T-helper 2 cell treated with Interferon-gamma antibody and Interleukin-4, amounts not matched to agents 5 μg/mL and 100 μg/mL, for 36 hours (primary cell): ENCODE data around the gene WNT9B.

Experiments
- DNase-seq: peaks from one replicate; pipeline ENCODE4 v3.0.0; 2021; ENCODE audit warnings: low spot score
- H3K27ac Mint-ChIP-seq: one replicate; pipeline ENCODE4 v1.8.0; 2021; ENCODE audit warnings: mild to moderate bottlenecking, mixed read lengths
- H3K27me3 Mint-ChIP-seq: one replicate; pipeline ENCODE4 v1.8.0; 2021; ENCODE audit warnings: low read depth, mixed read lengths
- H3K36me3 Mint-ChIP-seq: one replicate; pipeline ENCODE4 v1.8.0; 2021; ENCODE audit warnings: low read depth, mixed read lengths
- H3K4me1 Mint-ChIP-seq: one replicate; pipeline ENCODE4 v1.8.0; 2021; ENCODE audit warnings: low read depth, mixed read lengths
- H3K4me3 Mint-ChIP-seq: one replicate; pipeline ENCODE4 v1.8.0; 2022; ENCODE audit warnings: mild to moderate bottlenecking, moderate library complexity, mixed read lengths
- H3K9me3 Mint-ChIP-seq: one replicate; pipeline ENCODE4 v1.8.0; 2021; ENCODE audit warnings: mixed read lengths

Gene WNT9B

DNA sequence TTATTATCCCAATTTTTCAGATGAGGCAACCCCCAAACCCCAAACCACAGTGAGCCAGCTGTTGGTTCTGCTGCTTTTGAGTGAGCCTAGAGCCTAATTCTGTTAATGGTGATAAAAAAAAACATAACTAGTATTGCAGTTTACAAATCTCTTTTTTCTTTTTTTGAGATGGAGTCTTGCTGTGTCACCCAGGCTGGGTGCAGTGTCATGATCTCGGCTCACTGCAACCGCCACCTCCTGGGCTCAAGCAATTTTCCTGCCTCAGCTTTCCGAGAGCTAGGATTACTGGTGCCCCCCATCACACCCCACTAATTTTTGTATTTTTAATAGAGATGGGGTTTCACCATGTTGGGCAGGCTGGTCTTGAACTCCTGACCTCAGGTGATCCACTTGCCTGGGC lies 3.1 kb downstream of the WNT9B start:
- no peaks in the 10 kb centered on the region for H3K4me1 Mint-ChIP-seq
- no peak for DNase-seq
- no peaks in the 10 kb centered on the region for H3K36me3 Mint-ChIP-seq
- H3K27me3 Mint-ChIP-seq = peaks cover 48% of the 10 kb centered on the region
- no peak overlapping the region for H3K4me3 Mint-ChIP-seq
- H3K9me3 Mint-ChIP-seq = no peaks in the 10 kb centered on the region
- H3K27ac Mint-ChIP-seq = no peak overlapping the region

DNA sequence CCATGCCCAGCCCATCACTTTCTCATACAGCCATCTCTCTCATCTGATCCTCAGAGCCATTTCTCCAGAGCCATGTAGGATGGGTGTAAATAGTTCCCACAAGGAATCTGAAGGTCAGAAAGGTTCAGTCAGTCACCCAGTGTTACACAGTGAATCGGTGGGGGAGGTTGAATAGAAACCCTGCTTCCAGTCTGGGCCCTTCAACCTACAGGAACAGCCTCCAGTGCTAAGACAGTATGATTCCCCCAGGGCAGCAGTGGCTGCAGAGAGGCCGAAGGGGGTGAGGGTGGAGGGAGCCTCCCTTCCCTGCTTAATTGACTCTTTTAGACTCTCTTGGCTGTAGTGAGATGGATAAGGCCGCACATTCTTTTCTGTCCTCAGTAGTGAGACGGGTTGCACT lies 3.6 kb downstream of the WNT9B start:
- no peak overlapping the region for H3K4me3 Mint-ChIP-seq
- peaks cover 44% of the 10 kb centered on the region for H3K27me3 Mint-ChIP-seq
- DNase-seq = no peak
- no peaks in the 10 kb centered on the region for H3K36me3 Mint-ChIP-seq
- no peaks in the 10 kb centered on the region for H3K9me3 Mint-ChIP-seq
- no peak overlapping the region for H3K27ac Mint-ChIP-seq
- no peaks in the 10 kb centered on the region for H3K4me1 Mint-ChIP-seq

DNA sequence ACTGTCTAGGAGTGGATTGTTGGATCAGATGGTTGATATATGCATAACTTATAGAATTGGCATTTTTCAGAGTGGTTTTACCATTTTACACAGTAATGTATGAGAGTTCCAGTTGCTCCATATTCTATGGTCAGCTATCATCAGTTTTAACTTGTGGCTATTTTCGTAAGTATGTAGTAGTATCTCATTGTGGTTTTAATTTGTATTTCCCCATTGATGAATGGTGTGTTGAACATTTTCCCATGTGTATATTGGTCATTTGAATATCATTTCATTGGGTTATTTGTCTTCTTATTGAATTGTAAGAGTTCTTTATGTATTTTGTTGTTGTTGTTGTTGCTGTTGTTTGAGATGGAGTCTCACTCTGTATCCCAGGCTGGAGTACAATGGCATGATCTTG lies 6.2 kb downstream of the WNT9B start:
- no peak for DNase-seq
- H3K4me1 Mint-ChIP-seq = no peaks in the 10 kb centered on the region
- H3K27ac Mint-ChIP-seq = no peak overlapping the region
- H3K36me3 Mint-ChIP-seq = no peaks in the 10 kb centered on the region
- no peak overlapping the region for H3K4me3 Mint-ChIP-seq
- H3K27me3 Mint-ChIP-seq = peaks cover 23% of the 10 kb centered on the region
- no peaks in the 10 kb centered on the region for H3K9me3 Mint-ChIP-seq

DNA sequence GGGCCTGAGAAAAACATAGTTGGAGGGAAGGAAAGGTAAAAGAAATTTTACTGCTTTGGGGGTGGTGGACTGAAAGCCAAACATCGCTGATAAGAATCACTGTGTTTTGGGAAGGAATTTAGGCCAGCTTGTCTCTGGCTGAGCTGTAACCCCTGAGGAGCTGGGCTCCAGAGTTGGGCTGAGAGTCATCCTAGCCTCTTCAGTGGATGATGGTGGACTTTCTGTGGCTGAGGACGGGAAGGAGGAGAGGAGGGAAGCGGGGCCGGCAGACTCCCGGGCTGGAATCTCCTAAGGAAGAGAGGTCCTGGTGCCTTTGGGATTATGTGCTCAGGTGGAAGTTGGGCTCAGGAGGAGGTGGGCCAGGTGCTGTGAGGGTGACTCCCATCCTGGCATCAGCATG lies 8.6 kb downstream of the WNT9B start:
- no peaks in the 10 kb centered on the region for H3K9me3 Mint-ChIP-seq
- peaks cover 13% of the 10 kb centered on the region for H3K27me3 Mint-ChIP-seq
- DNase-seq = no peak
- H3K36me3 Mint-ChIP-seq = no peaks in the 10 kb centered on the region
- H3K4me1 Mint-ChIP-seq = no peaks in the 10 kb centered on the region
- H3K4me3 Mint-ChIP-seq = no peak overlapping the region
- no peak overlapping the region for H3K27ac Mint-ChIP-seq

DNA sequence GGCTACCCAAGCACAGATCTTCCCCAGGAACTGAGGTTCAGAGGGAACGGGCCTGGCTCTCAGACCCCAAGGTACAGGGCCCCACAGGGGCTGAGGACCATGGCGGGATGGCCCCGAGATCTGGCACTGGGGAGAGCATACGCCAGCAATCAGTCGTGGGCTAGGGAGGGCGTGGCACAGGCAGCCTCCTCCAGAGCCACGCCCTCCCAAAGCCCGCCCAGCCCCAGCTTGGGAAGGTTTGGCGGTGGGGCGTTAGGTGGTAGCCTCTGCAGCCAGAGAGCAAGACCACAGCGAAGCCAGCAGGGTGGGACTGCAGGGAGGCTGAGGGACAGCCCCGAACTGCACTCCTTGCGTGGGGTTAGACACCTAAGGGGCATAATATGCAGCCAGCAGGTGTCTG lies 11.6 kb downstream of the WNT9B start:
- Mint-ChIP-seq H3K27me3 (peaks cover 10% of the 10 kb centered on the region), H3K36me3 (no peaks in the 10 kb centered on the region), H3K27ac (no peak overlapping the region), H3K4me1 (no peaks in the 10 kb centered on the region), H3K4me3 (no peak overlapping the region), H3K9me3 (no peaks in the 10 kb centered on the region)
- DNase-seq = no peak

DNA sequence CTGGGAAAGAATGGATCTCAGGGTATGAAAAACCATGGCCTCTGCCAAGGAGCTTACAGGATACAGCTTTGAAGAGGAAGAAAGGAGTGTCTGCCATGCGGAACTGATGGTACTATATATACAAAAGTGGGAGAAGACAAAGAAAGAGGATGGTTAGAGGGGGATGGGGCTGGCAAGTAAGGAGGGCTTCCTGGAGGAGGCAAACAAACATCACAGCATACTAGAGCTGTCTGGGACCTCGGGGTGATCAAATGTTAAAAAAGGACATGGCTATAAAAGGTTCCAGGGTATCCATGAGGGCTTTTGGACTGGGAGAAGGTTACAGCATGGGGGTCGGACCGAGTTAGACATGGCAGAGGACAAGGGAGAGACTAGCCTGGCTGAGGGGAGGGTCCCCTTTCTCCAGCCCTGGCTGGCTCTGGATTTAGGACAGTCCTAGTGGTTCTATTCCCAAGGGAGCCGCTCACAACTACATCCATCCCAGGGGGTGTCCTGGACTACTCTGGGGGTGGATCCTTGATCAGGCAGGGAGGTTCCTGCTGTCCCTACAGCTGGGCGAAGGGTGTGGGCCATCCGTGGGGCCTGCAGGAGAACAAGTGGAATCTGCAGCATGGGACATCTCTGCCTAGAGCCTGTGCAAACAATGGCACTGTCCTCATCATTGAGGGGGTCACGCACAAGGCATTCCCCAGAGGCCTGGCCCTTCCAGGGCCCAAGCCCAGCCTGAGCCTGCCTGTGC lies 12.2 kb downstream of the WNT9B start:
- H3K4me3 Mint-ChIP-seq = no peak overlapping the region
- H3K36me3 Mint-ChIP-seq = no peaks in the 10 kb centered on the region
- no peaks in the 10 kb centered on the region for H3K9me3 Mint-ChIP-seq
- no peaks in the 10 kb centered on the region for H3K4me1 Mint-ChIP-seq
- H3K27me3 Mint-ChIP-seq = peaks cover 10% of the 10 kb centered on the region
- DNase-seq = no peak
- H3K27ac Mint-ChIP-seq = no peak overlapping the region

DNA sequence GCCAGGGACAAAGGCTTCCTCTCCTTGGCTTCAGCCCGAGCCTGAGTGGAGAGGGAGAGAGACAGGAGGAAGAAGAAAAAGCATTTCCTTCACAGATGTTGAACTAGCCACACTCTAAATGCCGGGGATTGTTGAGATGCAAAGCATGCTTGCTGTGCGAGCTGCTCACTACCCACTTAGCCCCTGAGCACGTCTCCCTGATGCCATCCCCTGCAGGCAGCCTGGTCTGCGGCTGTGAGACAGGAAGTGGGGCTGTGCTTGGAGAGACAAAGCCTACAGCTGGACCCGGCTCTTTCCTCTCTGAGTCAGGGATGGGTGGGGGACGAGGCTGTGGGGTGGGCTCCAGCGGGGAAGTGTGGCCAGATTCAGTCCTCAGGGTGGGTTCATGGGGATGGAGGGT lies 13.7 kb downstream of the WNT9B start:
- Mint-ChIP-seq H3K27me3 (peaks cover 10% of the 10 kb centered on the region), H3K4me3 (no peak overlapping the region), H3K9me3 (no peaks in the 10 kb centered on the region), H3K27ac (no peak overlapping the region), H3K4me1 (no peaks in the 10 kb centered on the region), H3K36me3 (no peaks in the 10 kb centered on the region)
- no peak for DNase-seq

DNA sequence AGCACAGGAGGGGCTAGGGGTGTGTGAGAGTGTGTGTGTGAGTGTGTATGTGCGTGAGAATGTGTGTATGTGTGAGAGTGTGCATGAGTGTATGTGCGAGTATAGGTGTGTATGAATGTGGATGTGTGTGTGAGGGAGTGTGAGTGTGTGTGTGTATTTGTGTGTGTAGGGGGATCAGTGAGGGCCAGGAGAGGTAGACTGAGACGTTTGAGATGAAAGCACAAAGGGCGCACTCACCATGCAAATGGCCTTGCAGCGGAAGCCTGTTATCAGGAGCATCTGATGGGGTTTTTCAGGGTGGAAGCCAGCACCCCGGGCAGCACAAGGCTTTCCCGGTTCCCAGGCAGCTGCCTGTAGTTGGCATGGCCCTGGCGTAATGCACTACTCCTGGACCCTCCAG lies 14.9 kb downstream of the WNT9B start:
- Mint-ChIP-seq H3K27ac (no peak overlapping the region), H3K4me3 (no peak overlapping the region), H3K9me3 (no peaks in the 10 kb centered on the region), H3K36me3 (no peaks in the 10 kb centered on the region), H3K4me1 (no peaks in the 10 kb centered on the region), H3K27me3 (peaks cover 10% of the 10 kb centered on the region)
- no peak for DNase-seq

DNA sequence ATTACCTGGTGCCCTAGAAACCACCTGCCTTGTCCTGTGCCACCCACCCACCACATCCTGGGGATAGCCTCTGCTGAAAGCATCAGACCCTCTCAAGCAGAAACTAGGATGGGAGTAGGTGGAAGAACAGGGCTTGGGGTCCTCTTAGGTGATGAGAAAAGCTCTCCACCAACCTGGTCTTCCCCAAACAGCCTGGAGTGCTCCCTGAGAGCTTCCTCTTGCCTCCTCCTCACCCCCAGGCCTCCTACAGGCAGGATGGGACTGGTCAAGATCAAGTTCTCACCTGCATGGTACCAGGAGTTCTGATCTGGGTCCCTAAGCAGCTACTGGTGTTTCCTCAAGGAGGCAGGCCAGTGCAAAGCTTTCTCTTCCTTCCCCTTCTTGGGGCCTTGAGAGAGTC lies 15.4 kb downstream of the WNT9B start:
- no peaks in the 10 kb centered on the region for H3K4me1 Mint-ChIP-seq
- H3K27ac Mint-ChIP-seq = no peak overlapping the region
- no peak overlapping the region for H3K4me3 Mint-ChIP-seq
- H3K27me3 Mint-ChIP-seq = peaks cover 10% of the 10 kb centered on the region
- H3K36me3 Mint-ChIP-seq = no peaks in the 10 kb centered on the region
- H3K9me3 Mint-ChIP-seq = no peaks in the 10 kb centered on the region
- no peak for DNase-seq

DNA sequence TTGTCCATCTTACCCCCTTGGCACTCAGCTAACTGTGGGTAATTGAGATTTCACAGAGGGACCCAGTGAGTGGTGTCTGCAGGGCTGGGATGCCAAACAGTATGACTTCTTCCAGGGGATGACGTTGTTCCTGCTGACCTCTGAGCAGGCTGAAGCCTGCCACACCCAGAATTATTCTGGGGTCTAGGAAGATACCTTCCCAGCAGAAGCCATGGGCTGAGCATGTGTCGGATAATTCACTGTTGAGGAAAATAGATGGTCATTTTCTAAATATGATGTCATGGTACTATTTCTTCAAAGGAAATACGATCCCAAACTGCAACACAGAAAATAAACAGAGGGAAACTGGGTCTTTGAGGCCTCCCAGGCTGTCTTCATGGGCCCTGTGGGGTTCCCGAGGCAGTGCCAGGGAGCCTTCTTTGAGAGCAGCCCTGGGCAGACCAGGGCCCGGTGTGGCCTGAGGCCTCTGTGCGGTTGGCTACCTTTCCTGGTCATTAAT lies 17.4 kb downstream of the WNT9B start:
- no peak overlapping the region for H3K27ac Mint-ChIP-seq

DNA sequence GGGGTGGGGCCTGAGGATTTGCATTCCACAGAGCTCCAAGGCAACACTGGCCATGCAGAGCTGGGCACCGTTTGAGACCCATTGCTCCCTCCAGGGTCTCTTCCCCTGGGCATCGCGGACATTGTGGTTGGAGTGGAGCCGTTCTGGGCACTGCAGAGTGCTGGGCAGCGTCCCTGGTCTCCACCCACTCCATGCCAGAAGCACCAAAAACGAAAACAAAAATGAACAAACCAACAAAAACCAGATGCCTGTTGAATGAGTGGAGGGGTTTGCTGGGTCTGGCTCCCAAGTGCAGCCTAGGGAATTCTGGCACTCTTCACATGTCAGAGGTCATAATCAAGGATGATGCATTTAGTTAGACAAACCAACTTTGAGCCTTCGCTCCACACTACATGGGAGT lies 17.9 kb downstream of the WNT9B start:
- Mint-ChIP-seq H3K9me3 (no peaks in the 10 kb centered on the region), H3K27me3 (peaks cover 7% of the 10 kb centered on the region), H3K4me1 (no peaks in the 10 kb centered on the region), H3K4me3 (no peak overlapping the region), H3K36me3 (no peaks in the 10 kb centered on the region), H3K27ac (no peak overlapping the region)
- DNase-seq = no peak

More for the DNA sequence above, 17.4 kb downstream of the WNT9B start:
- Mint-ChIP-seq H3K27me3 (peaks cover 7% of the 10 kb centered on the region), H3K4me1 (no peaks in the 10 kb centered on the region), H3K36me3 (no peaks in the 10 kb centered on the region), H3K4me3 (no peak overlapping the region), H3K9me3 (no peaks in the 10 kb centered on the region)
- no peak for DNase-seq

DNA sequence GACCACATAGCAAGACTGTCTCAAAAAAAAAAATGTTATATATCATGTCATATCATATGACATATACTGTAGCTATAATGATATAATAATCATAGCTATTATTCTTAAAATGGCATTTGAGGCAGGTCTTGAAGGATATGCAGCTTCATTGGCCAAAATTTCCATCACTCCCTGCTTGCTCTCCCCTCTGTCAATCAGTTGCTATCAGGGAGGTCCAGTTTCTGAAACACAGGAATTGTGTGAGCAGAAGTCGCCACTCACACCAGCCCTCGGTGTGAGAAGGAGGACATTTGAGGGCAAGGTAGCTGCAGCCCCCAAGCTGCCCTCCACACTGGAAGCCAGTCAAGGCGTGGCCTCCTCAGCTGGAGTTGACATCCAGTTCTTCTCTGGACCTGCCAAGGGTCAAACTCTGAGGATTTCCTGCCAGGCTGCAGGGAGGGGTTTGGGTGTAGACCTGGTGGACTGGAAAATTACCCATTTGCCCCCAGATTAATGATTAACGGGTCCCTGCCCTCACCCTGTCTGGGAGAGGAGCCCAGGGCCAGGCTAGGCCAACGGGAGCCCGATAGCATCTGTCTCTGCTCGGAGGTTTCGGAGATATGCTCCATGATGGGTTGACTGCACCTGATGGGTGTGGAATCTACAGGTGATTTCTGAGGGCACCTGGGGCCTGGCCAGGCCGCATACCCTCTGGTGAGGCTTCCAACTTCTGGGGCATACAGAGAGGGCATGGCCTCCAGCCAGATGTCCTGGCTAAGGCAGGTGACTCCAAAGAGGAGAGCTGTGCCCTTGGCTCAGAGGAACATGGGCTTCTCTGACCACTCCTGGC lies 18.8 kb downstream of the WNT9B start:
- no peak for DNase-seq
- Mint-ChIP-seq H3K4me3 (no peak overlapping the region), H3K36me3 (no peaks in the 10 kb centered on the region), H3K27ac (no peak overlapping the region), H3K27me3 (peaks cover 3% of the 10 kb centered on the region), H3K4me1 (no peaks in the 10 kb centered on the region), H3K9me3 (no peaks in the 10 kb centered on the region)

DNA sequence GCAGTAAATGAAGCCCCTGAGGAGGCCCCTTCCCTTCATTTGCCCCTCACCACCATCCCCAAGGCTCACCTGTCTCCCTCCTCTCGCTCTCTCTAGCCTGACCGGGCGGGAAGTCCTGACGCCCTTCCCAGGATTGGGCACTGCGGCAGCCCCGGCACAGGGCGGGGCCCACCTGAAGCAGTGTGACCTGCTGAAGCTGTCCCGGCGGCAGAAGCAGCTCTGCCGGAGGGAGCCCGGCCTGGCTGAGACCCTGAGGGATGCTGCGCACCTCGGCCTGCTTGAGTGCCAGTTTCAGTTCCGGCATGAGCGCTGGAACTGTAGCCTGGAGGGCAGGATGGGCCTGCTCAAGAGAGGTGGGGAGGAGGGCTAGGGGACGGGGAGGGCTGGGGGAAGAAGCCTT lies 21.0 kb downstream of the WNT9B start:
- DNase-seq = no peak
- H3K36me3 Mint-ChIP-seq = no peaks in the 10 kb centered on the region
- no peak overlapping the region for H3K4me3 Mint-ChIP-seq
- H3K27ac Mint-ChIP-seq = no peak overlapping the region
- H3K4me1 Mint-ChIP-seq = no peaks in the 10 kb centered on the region
- no peaks in the 10 kb centered on the region for H3K9me3 Mint-ChIP-seq
- H3K27me3 Mint-ChIP-seq = no peaks in the 10 kb centered on the region

DNA sequence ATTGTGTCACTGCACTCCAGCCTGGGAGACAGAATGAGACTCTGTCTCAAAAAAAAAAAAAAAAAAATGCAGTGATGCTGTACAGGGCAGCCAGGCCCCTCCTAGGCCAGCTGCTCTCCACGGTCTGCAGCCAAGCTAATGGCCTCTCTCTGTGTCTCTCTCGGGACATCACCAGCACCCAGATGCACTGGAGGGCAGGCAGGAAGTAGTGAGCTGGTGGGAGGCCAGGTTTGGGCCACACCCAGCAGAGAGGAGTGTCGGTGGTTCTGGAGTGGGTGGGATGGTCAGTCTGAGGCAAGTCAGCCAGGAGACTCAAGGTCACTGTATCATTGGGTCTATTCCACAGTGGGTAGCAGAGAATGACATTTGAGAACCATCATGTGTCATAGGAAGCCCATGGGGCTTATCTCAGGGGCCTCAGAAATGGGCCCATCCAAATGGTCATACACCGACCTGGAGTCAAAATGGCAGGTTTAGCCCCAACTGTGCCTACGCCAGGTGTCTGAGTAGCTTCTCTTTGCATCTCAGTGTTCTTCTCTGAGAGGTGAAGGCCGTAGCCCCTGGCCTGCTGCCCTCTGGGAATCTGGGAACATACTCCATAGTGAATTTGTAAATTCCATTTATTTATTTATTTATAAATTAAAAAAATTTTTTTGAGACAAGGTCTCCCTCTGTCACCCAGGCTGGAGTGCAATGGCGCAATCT lies 22.7 kb downstream of the WNT9B start:
- Mint-ChIP-seq H3K27ac (no peak overlapping the region), H3K27me3 (no peaks in the 10 kb centered on the region), H3K4me1 (no peaks in the 10 kb centered on the region), H3K36me3 (no peaks in the 10 kb centered on the region), H3K9me3 (no peaks in the 10 kb centered on the region), H3K4me3 (no peak overlapping the region)
- no peak for DNase-seq
